NCI-H2227 treated with DMSO at 0.1 percent for 48 hours (cell line): Measurements from ENCODE around the gene CLTC.

Experiments used
- DNase-seq: peaks from one replicate; lab custom pipeline; 2025; lab: John Stamatoyannopoulos, UW

The CLTC gene

DNA sequence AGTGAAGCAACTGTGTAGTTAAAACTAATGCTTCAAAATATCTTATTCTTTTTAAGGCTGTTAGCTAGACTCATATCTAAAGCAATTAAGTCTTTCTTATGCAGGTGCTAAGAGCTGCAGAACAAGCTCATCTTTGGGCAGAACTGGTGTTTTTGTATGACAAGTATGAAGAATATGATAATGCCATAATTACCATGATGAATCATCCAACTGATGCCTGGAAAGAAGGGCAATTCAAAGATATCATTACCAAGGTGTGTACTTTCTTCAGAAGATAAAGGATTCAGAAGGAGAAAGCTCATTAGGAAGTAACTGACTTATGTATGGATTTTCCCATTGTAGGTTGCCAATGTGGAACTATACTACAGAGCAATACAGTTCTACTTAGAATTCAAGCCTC lies 63.6 kb downstream of the CLTC start:
- no peak for DNase-seq

DNA sequence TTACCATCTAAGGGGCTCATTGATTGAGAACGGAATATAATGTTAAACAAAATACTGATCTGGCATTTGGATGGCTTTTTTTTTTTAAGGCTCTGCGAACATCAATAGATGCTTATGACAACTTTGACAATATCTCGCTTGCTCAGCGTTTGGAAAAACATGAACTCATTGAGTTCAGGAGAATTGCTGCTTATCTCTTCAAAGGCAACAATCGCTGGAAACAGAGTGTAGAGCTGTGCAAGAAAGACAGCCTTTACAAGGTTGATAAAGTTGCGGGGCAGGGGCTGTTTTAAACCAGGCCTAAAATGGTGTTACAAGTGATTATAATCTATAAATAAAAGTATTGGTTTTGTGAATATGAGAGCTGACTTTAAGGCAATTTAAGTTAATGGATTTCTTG lies 65.3 kb downstream of the CLTC start:
- DNase-seq: no peak

DNA sequence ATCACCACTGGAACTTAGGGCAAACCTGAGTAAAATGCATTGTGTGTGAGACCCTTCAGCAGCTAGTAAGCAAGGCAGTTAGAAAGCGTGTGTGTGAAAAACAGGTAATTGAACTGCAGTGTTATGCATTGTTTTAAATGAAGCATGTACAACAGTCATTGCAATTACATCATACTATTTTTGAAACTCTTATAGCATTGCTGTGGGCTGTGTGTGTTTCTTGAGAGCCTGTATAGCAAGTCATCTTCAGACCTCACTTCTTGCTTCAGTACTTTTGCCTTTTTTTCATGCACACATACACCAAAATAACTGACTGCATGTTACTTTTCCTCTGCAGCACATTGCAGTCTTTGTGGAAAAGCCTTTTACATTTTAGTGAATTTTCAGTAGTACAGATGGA lies 68.3 kb downstream of the CLTC start:
- no peak for DNase-seq

DNA sequence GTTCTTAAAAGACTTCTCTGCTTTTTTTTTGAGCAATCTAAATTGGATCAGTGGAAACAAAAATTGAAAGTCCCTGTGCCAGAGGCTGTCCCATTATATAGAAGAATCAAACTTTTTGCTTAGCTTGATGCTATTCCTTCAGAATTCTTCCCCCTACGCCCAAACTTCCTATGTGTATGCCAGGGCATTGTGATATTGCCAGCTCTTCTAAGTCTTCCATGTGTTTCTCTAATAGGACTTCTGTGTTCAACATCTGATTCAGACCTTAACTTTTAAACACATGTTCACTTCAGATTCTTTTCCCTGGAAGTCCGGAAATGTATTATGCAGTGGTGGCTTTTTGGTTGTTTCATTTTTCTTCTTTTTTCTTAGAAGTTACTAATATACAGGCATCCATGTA lies 68.8 kb downstream of the CLTC start:
- DNase-seq: no peak

DNA sequence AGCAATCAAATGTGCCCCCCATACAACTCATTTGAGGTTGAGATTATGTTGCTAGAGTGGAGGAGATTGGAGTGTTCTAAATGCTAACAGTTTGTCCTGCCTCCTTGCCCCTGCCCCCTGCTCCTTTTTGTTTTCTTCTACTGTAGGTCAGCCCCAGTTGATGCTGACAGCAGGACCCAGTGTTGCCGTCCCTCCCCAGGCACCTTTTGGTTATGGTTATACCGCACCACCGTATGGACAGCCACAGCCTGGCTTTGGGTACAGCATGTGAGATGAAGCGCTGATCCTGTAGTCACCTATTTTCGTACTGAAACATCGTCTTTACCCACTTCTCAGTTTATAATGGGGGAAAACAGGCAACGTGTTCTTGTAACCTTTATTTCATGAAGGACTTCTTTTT lies 73.9 kb downstream of the CLTC start:
- DNase-seq: no peak

DNA sequence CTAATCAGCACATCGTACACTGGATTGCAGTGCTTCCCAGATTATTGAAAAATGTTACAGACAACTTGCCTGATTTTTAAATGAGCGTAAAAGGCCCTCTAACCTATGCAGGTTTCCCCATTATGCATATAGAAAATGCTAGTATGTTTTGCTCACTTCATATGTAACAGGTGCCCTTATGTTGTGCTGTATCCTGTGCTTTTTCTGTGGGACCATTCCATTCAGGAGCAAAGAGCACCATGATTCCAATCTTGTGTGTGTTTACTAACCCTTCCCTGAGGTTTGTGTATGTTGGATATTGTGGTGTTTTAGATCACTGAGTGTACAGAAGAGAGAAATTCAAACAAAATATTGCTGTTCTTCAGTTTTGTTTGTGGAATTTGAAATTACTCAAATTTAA lies 74.6 kb downstream of the CLTC start:
- no peak for DNase-seq

DNA sequence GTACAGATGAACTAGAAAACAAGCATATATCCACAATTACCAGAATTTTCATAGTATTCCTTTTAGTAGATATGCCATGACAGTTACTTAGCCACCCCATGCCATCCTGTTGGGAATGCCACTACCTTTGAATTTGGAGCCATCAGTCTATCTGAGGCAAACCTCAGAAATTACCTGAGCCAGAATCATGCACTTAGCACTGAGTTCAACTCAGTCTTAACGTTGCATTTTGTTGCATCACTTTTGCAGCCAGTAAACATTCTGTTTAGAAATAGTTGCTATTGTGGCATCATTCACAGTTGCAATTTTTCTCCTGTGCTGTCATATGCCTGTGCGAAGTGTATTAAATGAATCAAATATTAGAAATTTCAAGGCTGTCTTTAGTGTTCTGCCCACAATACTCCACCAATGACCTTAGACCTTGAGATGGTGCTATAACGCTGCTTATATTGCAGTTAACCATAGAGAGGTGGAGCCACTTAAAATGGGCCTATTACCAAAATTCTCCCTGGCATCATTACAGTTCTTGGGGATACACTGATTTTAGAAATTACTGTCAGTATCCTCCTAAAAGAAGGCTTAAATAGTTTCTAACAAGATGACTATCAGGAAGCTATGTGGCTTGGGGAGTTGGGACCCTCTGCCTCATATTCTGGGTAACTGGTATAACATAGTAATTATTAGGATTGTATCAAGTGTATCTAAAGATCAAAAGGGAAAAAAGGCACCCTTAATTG lies 76.4 kb downstream of the CLTC start:
- no peak for DNase-seq

DNA sequence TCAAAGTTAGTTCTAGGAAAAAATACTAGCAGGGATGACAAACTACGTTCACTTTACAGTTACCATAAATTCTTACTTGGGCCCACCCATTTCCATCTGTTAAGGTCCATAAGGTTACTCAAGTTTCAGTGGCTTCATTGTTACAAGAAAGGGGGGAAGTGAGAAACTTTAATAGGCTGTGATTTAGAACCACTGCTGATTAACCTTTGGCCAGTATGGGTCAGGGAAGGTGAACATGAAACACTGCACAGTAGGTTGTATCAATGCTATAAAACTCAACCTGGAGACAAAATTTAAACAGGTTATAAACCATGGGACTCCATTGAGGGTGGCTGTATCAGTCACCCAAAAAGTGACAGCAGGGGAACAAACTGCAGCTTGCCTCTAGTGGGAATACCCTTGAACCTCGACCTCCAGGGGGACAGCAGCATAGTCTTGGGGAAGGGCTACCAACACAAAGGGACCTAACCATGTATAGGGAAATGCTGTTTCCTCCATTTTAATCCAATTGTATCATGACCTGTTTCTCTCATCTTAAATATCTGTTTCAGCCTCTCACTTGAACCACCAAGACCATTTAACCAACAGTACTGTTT lies 77.1 kb downstream of the CLTC start:
- DNase-seq: no peak

DNA sequence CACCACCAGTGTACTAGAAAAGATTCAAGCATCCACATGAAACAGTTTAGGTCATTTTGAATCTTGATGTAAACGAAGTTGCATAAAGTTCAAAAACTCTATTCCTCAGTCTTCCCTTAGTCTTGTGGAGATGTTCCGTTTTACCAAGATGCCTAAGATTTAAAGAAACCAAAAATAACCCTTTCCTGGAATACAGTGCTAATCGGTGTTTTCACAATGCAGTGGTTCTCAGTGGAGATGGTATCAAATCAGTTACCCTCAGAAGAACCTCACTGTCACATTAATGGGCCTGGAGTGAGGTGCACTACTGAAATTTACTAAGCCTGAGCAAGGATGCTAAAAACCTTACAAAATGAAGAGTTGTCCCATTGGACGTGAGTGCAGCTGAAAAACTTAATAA lies 78.4 kb downstream of the CLTC start:
- DNase-seq: no peak

DNA sequence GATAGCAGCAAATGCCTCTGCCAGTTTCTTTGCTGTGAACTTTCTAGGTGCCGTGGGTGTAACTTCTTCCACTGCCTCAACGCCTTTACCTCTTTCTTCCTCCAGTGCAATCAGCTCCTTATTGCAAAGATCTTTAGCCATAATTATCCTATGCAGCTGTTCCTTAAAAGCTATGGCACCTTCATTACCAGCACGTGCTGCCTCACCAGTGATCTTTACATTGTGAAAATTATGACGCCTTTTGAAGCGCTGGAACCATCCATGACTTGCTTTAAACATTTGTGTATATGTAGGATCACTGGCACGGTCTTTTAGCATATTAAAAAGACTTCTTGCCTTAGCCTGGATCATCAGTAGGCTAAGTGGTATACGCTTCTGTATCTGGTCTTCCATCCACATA lies 79.5 kb downstream of the CLTC start:
- no peak for DNase-seq

DNA sequence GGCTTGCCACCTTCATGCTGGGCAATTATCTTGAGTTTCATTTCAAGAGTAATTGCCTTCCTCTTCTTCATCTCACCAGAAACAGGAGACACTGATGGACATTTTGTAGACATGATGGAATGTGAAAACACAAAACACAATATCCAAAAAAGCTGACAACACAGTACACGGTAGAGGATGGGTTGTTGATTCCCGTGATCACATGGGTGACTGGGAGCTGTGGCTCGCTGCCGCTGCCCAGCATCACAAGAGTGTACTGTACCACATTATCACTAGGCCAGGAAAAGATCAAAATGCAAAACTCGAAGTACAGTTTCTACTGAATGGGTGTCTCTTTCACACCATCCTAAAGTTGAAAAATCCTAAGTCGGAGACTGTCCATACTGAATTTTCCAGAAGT lies 80.1 kb downstream of the CLTC start:
- DNase-seq: no peak

DNA sequence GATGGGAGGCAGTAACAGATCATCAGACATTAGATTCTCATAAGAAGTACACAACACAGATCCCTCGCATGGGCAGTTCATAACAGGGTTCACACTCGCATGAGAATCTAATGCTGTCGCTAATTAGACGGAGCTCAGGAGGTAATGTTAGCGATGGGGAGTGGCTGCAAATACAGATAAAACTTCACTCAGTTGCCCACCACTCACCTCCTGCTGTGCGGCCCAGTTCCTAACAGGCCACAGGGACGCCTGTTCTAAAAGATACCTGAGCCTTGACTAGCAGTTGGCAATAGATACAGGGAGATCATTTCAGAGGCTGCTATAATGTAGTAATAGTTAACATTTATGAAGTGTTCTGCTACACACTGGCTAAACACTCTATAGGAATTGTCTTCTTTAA lies 82.6 kb downstream of the CLTC start:
- DNase-seq: no peak

DNA sequence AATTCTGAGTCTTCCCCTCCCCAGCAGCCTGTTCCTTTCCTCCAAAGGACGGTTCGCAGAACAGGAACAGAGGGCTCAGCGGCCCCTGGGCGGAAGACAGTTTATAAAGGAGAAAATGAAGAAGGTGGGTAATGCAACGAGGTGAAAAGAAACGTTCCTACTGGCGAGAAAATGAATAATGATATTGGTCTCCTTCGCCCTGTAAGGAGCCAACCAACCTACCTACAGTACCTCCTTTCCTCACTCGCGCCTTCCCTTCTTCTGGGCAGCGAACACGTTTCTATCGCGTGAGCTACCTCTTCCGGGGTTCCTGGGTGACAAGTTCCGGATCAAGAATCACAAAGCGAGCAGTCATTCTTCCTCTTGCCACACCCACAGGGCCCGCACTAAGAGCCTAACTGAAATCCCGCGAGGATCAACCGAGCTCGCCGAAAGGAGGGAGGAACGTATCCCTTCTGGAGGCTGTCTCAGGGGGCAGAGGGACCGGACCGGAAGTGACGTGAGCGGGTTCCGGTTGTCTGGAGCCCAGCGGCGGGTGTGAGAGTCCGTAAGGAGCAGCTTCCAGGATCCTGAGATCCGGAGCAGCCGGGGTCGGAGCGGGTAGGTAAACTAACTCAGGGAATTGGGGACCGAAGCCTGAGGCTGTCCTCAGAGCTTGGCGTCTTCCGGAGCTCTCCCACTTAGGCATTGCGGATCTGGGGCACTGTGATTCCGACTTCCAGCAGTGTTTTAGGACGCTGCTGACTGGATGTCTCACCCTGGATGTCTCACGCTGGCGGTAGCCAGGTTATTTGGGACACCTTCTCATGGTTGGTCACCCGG lies 87.7 kb downstream of the CLTC start, which contains the start of the genes PTRH2 and VMP1:
Gene PTRH2 (minus strand): TSS at position 282 of the 822 bp plus-strand sequence. CDS start 9,452 bp downstream, outside the sequence.
Gene VMP1 (plus strand): TSS at position 506 of the 822 bp plus-strand sequence. CDS start 23,793 bp downstream, outside the sequence.
- peak; percentile 99 for DNase-seq

DNA sequence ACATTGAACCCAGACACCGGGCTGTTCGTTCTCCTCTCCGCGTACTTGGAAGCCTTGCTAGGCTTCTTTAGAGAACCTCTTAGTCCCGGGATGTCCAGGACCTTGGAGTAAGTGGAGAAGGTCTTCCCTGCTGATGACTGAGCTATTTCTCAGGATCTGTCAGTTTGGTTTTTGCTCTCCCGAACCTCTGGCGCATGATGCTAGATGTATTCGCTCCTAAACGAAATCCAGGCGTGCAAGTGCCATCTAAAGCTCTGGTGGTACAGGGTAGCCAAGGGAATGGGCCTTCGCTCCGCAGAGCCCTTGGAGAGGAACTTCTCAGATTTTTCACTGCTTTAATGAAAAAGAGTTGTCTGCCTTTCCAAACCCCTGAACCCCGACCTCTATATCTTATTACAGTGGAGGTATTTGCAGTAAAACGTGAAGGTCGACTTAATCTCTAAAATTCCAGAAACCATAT lies 88.3 kb downstream of the CLTC start:
- DNase-seq: no peak

DNA sequence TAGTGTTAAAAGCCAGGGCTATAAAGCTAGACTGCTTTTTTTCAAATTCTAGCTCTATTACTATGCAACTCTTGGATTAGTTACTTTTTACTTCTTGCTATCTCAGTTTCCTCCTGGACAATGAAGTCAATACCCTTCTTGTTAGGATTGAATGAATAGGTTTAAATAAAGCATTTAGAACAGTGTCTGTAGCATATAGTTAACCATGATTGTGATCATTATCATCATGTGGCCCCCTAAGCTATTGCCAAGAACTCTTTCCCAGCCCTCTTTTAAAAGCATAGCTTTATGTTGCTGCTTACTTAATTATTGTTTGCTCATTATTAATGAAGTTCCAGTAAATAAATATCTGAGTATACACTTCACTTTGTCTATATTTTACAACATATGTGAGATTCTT lies 92.2 kb downstream of the CLTC start:
- no peak for DNase-seq

DNA sequence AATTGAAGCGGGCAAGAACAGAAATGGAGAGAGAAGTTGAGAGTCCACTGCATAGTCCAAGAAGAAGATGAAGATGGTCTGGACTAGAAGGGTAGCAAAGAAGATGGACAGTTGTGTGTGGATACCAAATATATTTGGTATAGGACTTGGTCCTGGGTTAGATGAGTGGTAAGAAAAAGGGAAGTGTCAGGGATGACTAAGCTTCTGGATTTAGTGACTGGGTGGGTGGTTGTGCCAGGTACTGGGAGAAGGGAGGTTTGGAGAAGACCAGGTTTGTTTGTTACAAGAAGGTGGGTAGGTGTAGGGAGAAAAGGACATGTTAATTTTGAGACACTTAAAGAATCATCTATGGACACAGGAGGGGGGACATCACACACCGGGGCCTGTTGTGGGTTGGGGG lies 93.2 kb downstream of the CLTC start:
- no peak for DNase-seq

DNA sequence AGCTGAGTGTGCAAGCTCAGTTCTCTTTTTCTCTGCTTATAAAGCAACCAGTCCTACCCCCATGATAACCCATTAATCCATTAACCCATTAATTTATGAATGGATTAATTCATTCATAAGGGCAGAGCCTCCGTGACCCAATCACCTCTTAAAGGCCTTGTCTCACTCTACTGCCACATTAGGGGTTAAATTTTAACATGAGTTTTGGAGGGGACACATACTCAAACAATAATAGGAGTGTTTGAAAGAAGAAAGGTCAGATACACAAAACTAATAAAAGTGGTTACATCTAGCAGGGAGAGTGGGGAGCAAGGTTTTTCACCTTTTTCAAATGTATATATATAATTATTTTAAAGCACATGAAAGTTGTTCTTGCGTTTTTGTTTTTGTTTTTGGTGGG lies 94.6 kb downstream of the CLTC start:
- no peak for DNase-seq

DNA sequence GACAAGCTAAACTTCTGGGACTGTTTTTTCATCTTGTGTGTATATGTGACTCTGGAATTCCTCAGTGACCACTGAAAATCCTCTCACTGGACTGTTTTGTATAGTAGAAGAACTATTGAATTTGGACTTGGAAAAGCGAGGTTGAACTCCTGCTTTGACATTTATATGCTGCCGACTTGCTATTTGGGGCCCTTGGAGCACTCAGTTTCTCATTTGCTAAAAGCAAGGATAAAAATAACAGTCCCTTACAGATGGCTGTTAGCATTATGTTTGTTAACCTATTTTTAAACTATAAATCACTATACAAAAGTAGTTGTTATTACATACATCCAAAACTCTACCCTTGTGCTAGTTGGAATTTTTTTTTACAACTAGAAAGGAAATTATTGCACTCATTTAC lies 96.7 kb downstream of the CLTC start:
- no peak for DNase-seq

DNA sequence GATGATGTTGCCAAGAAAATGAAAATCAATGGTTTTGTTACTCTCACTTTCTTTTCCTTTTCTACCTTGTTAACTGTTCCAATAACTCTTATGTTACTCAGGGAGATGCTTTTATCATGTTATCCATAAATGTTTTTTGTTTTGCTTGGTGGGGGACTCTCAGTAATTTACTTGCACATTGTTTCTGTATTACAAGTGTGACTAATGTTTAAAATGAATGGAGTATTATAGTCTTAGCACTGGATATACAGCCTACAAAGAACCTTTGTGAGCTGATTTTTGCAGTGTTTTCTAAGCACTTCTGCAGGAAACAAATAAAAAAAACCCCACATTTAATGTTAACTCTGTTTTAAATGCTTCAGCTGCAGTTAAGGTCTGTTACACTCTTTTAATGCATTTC lies 99.8 kb downstream of the CLTC start:
- DNase-seq: no peak

DNA sequence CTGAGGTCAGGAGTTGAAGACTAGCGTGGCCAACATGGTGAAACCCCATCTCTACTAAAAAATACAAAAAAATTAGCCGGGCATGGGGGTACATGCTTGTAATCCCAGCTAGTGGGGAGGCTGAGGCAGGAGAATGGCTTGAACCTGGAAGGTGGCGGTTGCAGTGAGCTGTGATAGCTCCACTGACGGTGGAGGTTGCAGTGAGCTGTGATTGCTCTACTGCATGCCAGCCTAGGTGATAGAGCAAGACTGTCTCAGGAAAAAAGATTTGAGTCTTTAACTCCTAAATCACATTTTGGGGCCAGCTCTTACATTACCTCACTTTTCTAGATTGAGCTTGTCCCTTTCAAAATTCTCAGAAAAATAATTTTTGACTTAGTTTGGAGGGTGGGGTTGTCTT lies 102.9 kb downstream of the CLTC start:
- no peak for DNase-seq

DNA sequence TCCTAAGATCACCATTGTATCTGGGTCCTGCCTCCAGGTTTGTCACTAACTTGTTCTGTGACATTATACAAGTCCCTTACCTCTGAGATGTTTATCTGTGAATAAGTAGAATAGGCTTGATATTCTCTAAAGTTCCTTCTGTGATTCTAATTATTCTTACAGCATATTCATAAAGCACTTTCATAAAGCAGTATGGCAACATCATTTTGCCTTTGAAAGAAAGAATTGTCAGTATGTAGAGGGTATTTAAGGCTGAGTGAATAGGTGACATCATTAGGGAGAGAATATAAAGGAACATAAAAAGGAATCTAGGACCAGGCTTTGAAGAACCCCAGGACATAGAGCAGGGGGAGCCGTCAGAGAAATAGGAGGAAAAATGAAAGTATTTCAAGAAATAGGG lies 103.3 kb downstream of the CLTC start:
- no peak for DNase-seq

DNA sequence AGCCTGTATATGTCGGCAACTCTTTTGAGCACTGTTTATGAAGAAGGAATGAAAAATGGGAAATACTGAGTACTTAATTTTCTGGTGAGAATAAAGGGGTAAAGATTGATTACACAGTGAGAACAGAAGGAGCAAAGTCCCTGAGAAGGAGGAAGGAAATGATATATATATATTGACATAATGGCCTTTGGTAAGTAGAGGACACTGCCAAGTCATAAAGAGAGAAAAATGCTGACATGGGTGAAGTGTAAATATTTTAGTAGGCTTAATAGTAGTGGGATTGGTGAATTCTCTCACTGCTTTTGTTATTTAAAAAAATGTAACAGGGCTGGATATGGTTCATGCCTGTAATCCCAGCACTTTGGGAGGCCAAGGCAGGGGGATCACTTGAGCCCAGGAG lies 103.9 kb downstream of the CLTC start:
- DNase-seq: no peak

DNA sequence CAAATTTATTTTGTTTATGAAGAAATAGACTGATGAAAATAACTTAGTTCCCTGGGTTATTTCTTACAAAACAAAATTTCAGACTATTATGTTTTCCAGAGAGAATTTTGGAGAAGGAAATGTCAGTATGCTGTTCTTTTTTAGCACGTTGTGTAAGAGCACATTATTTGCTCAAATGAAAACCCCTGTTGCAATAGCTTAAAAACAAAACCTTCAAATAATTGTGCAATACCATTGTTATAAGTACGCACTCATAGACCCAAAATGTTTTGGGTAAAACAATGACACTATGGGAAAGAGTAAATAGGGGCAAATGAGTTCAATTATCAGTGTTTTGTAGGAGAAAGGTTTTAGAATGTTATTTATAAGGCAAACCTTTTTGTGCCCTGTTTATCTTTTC lies 106.0 kb downstream of the CLTC start:
- DNase-seq: no peak
